Hepatocyte (in vitro differentiated cells): ENCODE results near the gene PLD3.

Experiments
- CTCF ChIP-seq: fragments of 200-600 bp; sonication (generic); IDR thresholded peaks from 2 replicates; pipeline ENCODE4 v1.5.1; 2016; ENCODE audit warnings: antibody characterized with exemption, mild to moderate bottlenecking; ENCODE audit not compliant: poor library complexity
- EZH2phosphoT487 ChIP-seq: fragments of 200-600 bp; sonication (generic); IDR thresholded peaks from one replicate; pipeline ENCODE4 v1.6.1; 2018; ENCODE audit warnings: antibody characterized with exemption, mild to moderate bottlenecking, low read depth, moderate library complexity; ENCODE audit not compliant: unreplicated experiment, severe bottlenecking

GRCh38 chr19:40309666-40310065 lies 38.8 kb upstream of the PLD3 start:
- TF ChIP-seq EZH2phosphoT487: no peak
- no peak for TF ChIP-seq CTCF
